Sigmoid colon (tissue), 4 donors: ENCODE results near the gene DNASE2B.

ENCODE experiments used
- POLR2AphosphoS5 ChIP-seq, 4 donors: sonication (generic); formaldehyde crosslinking; IDR thresholded peaks; one replicate each; pipeline ENCODE4 v1.6.1; 2017; ENCODE audit warnings: antibody characterized with exemption in 4 of 4
- TF ChIP-seq, protein P1 (sequence below), 4 experiments: fragments of 450-650 bp in 3 of 4; fragments of 200-600 bp in 1 of 4; IDR thresholded peaks; one replicate each; pipeline ENCODE4 v1.5.1; 2016 to 2019; ENCODE audit warnings: antibody characterized with exemption in 4 of 4, mild to moderate bottlenecking in 3 of 4, moderate library complexity in 2 of 4

DNA sequence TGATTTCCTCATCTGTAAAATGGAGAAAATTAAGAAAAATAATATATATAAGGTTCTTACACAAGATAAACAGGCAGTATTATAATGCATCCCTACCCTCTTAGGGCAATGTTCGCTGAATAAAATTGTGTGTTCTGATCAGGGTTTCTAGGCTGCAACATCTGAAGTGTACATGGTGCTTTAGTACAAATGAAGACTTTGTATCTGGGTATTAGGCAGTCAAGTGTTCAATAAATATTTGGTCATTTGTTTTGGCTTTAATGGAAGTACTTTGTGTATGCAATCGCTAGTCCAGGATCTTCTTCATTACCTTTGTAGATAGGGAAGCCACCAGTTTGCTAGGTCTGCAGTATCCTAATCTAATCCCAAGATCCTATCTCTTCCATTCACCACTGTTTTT lies 28.1 kb downstream of the DNASE2B start:
- TF ChIP-seq, protein P1, sequence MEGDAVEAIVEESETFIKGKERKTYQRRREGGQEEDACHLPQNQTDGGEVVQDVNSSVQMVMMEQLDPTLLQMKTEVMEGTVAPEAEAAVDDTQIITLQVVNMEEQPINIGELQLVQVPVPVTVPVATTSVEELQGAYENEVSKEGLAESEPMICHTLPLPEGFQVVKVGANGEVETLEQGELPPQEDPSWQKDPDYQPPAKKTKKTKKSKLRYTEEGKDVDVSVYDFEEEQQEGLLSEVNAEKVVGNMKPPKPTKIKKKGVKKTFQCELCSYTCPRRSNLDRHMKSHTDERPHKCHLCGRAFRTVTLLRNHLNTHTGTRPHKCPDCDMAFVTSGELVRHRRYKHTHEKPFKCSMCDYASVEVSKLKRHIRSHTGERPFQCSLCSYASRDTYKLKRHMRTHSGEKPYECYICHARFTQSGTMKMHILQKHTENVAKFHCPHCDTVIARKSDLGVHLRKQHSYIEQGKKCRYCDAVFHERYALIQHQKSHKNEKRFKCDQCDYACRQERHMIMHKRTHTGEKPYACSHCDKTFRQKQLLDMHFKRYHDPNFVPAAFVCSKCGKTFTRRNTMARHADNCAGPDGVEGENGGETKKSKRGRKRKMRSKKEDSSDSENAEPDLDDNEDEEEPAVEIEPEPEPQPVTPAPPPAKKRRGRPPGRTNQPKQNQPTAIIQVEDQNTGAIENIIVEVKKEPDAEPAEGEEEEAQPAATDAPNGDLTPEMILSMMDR (IDR thresholded peaks at IDR 0.05) = no peak
- TF ChIP-seq POLR2AphosphoS5 (IDR thresholded peaks at IDR 0.05) = no peak
